ENCODE measurements around the gene GRK6.

DNA sequence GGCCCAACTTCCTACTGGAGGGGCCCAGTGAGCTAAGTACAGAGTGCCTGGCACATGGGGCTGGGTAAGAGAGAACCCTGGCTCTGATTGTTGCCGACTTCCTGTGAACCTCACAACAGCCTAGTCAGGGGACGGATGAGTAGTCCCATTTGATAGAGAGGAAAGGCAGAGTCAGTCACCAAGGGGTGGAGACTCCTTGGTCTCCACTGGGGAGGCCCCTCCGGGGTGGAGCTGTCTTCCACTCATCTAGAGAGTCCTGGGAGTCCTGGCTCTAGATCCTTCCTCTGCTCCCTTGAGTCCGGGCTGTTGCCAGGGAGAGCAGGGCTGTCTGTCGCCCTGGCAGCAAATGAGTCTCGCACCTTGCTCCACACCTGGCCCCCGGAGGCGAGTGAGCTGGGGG is 8.0 kb downstream of the GRK6 start:
- TF ChIP-seq, protein P1, sequence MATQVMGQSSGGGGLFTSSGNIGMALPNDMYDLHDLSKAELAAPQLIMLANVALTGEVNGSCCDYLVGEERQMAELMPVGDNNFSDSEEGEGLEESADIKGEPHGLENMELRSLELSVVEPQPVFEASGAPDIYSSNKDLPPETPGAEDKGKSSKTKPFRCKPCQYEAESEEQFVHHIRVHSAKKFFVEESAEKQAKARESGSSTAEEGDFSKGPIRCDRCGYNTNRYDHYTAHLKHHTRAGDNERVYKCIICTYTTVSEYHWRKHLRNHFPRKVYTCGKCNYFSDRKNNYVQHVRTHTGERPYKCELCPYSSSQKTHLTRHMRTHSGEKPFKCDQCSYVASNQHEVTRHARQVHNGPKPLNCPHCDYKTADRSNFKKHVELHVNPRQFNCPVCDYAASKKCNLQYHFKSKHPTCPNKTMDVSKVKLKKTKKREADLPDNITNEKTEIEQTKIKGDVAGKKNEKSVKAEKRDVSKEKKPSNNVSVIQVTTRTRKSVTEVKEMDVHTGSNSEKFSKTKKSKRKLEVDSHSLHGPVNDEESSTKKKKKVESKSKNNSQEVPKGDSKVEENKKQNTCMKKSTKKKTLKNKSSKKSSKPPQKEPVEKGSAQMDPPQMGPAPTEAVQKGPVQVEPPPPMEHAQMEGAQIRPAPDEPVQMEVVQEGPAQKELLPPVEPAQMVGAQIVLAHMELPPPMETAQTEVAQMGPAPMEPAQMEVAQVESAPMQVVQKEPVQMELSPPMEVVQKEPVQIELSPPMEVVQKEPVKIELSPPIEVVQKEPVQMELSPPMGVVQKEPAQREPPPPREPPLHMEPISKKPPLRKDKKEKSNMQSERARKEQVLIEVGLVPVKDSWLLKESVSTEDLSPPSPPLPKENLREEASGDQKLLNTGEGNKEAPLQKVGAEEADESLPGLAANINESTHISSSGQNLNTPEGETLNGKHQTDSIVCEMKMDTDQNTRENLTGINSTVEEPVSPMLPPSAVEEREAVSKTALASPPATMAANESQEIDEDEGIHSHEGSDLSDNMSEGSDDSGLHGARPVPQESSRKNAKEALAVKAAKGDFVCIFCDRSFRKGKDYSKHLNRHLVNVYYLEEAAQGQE (IDR thresholded peaks at IDR 0.05; ENCODE audit: insufficient read depth in 1 of 2, low read depth in 2 of 2, low read length in 2 of 2), result no peak
- TF ChIP-seq POLR2AphosphoS5 (IDR thresholded peaks at IDR 0.05; ENCODE audit: low read depth, low read length), result no peak
- TF ChIP-seq SIN3A (IDR thresholded peaks at IDR 0.05; ENCODE audit: borderline replicate concordance, insufficient read depth, low read length), result no peak
- TF ChIP-seq TAF1 (IDR thresholded peaks at IDR 0.05; ENCODE audit: borderline replicate concordance, insufficient read depth, low read length), result no peak
- no peak for TF ChIP-seq FOXP2 (optimal IDR thresholded peaks at IDR 0.05; ENCODE audit: borderline replicate concordance, extremely low read depth, extremely low read length, insufficient read depth)
